NCI-H2081 treated with DMSO at 0.1 percent for 48 hours (cell line): ENCODE measurements around the gene KAT6B.

Source experiments
- DNase-seq: peaks from one replicate; lab custom pipeline; 2025; lab: John Stamatoyannopoulos, UW

The KAT6B gene

GRCh38 chr10:74921744-74922143 is 95.3 kb downstream of the KAT6B start:
- no peak for DNase-seq

- DNase-seq, result no peak
Measured at GRCh38 chr10:74922921-74923320, 96.5 kb downstream of the KAT6B start.

- no peak for DNase-seq
Measured at GRCh38 chr10:74923556-74923955, 97.2 kb downstream of the KAT6B start.

- DNase-seq, result no peak
Measured at GRCh38 chr10:74924251-74924963, 98.0 kb downstream of the KAT6B start.

GRCh38 chr10:74925291-74925690 is 98.9 kb downstream of the KAT6B start:
- no peak for DNase-seq

GRCh38 chr10:74925708-74926107 is 99.3 kb downstream of the KAT6B start:
- DNase-seq, result no peak

- DNase-seq, result no peak
Measured at GRCh38 chr10:74926791-74927585, 100.6 kb downstream of the KAT6B start.

- DNase-seq, result no peak
Measured at GRCh38 chr10:74927701-74928100, 101.3 kb downstream of the KAT6B start.

- DNase-seq, result no peak
Measured at GRCh38 chr10:74928742-74929191, 102.4 kb downstream of the KAT6B start.

GRCh38 chr10:74929197-74929596 is 102.8 kb downstream of the KAT6B start:
- no peak for DNase-seq

GRCh38 chr10:74930965-74931364 is 104.6 kb downstream of the KAT6B start:
- no peak for DNase-seq

- DNase-seq, result no peak
Measured at GRCh38 chr10:74932648-74933047, 106.2 kb downstream of the KAT6B start.

- DNase-seq, result no peak
Measured at GRCh38 chr10:74934100-74934812, 107.9 kb downstream of the KAT6B start.

- DNase-seq, result no peak
Measured at GRCh38 chr10:74936577-74937265, 110.3 kb downstream of the KAT6B start.

- DNase-seq, result no peak
Measured at GRCh38 chr10:74937266-74937856, 111.0 kb downstream of the KAT6B start.

GRCh38 chr10:74944205-74944604 is 117.8 kb downstream of the KAT6B start:
- no peak for DNase-seq

- DNase-seq, result peak; percentile 10
Measured at GRCh38 chr10:74947781-74948401, 121.5 kb downstream of the KAT6B start.

GRCh38 chr10:74949034-74949832 is 122.8 kb downstream of the KAT6B start:
- no peak for DNase-seq

GRCh38 chr10:74949843-74950765 is 123.7 kb downstream of the KAT6B start:
- DNase-seq, result no peak
